ENCODE measurements around the gene SLC39A10.

DNA sequence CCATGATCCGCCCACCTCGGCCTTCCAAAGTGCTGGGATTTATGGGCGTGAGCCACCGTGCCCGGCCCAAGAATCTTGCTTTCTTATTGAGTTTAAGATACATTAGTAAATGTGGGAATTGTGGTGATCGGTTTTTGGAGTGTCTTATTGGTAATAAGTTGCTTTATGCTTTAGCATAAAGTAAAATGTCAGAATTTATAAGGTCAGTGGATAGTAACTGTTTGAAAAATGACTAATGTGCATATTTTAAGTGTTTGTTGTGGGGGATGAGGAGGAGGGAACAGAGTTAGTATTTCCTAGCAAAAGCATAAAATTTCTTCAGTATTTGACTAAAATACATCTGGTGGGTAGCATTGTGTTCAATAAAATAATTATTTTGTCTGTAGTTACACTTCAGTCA is 77.4 kb downstream of the SLC39A10 start:
- no peak for TF ChIP-seq POLR2A (IDR thresholded peaks at IDR 0.05)
- TF ChIP-seq CTCF (IDR thresholded peaks at IDR 0.05), result no peak
- no peak for TF ChIP-seq EP300 (IDR thresholded peaks at IDR 0.05)
- no peak for TF ChIP-seq POLR2AphosphoS5 (IDR thresholded peaks at IDR 0.05)

Data from sigmoid colon (tissue), 4 donors.